Measurements from ENCODE around the gene NHS. TPM values are rescaled to one million over a fixed set of nuclear protein-coding genes. Genes with fewer than 3 reads are reported as not detected.

NHS gene
- total RNA-seq, 1 experiment from 2014 or later, result 5.7 TPM

- Histone ChIP-seq H3K9ac (ENCODE audit: low read length) (no peak overlapping the region), H2AFZ (ENCODE audit: low read depth, low read length, poor library complexity, severe bottlenecking) (no peak overlapping the region), H3K9me2 (ENCODE audit: insufficient read depth) (no peaks in the 10 kb centered on the region), H3K79me2 (ENCODE audit: insufficient read depth, low read length) (no peaks in the 10 kb centered on the region), H3K27me3 (ENCODE audit: insufficient read depth, low read length) (no peaks in the 10 kb centered on the region), H3K9me3 (ENCODE audit: control insufficient read depth in 1 of 2, insufficient read depth in 1 of 2, low read depth in 1 of 2, low read length in 2 of 2) (no peaks in the 10 kb centered on the region), H3K27ac (ENCODE audit: low read depth, low read length) (no peak overlapping the region), H3K4me2 (ENCODE audit: low read length) (no peak overlapping the region), H3K4me1 (ENCODE audit: control insufficient read depth in 1 of 2, insufficient read depth in 2 of 2, low read length in 2 of 2) (no peaks in the 10 kb centered on the region), H3K4me3 (replicated peaks in 1 of 2; ENCODE audit: low read depth in 1 of 2, low read length in 2 of 2) (no peak overlapping the region), H4K20me1 (ENCODE audit: insufficient read depth) (no peaks in the 10 kb centered on the region), H3K36me3 (ENCODE audit: control insufficient read depth in 1 of 2, insufficient read depth in 2 of 2, low read length in 2 of 2) (no peaks in the 10 kb centered on the region)
- intact Hi-C loops (cut with micrococcal nuclease), result no loop called here
- ATAC-seq (no peak), DNase-seq (ENCODE audit: low read depth, low spot score) (no peak)
- ChIA-PET POLR2A (no interaction called here), RAD21 (ENCODE audit: low non-redundant PET in 1 of 2, low total read pairs in 2 of 2, uncharacterized antibody in 2 of 2, unreplicated experiment in 2 of 2) (no interaction called here), CTCF (no interaction called here)
- BruUV-seq (replicated peaks), result no TSS peak
- TF ChIP-seq JUND (IDR thresholded peaks at IDR 0.05) (no peak), YY1 (IDR thresholded peaks at IDR 0.05; ENCODE audit: extremely low read depth, insufficient replicate concordance, low read depth, low read length) (no peak)
These were observed 7.0 kb upstream of the NHS start for GRCh38 chrX:17368002-17368401.

- Histone ChIP-seq H3K4me3 (replicated peaks in 1 of 2; ENCODE audit: low read depth in 1 of 2, low read length in 2 of 2) (no peak overlapping the region), H3K4me2 (ENCODE audit: low read length) (no peak overlapping the region), H2AFZ (ENCODE audit: low read depth, low read length, poor library complexity, severe bottlenecking) (no peak overlapping the region)
These were observed 5.7 kb upstream of the NHS start for GRCh38 chrX:17369309-17369708.

More at GRCh38 chrX:17369309-17369708, 5.7 kb upstream of the NHS start:
- Histone ChIP-seq H3K27me3 (ENCODE audit: insufficient read depth, low read length) (no peaks in the 10 kb centered on the region), H3K27ac (ENCODE audit: low read depth, low read length) (no peak overlapping the region), H3K9me3 (ENCODE audit: control insufficient read depth in 1 of 2, insufficient read depth in 1 of 2, low read depth in 1 of 2, low read length in 2 of 2) (no peaks in the 10 kb centered on the region), H3K9ac (ENCODE audit: low read length) (no peak overlapping the region), H4K20me1 (ENCODE audit: insufficient read depth) (no peaks in the 10 kb centered on the region), H3K36me3 (ENCODE audit: control insufficient read depth in 1 of 2, insufficient read depth in 2 of 2, low read length in 2 of 2) (no peaks in the 10 kb centered on the region), H3K4me1 (ENCODE audit: control insufficient read depth in 1 of 2, insufficient read depth in 2 of 2, low read length in 2 of 2) (peaks cover 0 to under 1% of the 10 kb centered on the region in 2 experiments; a peak in 2 of 4 replicates), H3K9me2 (ENCODE audit: insufficient read depth) (no peaks in the 10 kb centered on the region), H3K79me2 (ENCODE audit: insufficient read depth, low read length) (no peaks in the 10 kb centered on the region)
- ChIA-PET CTCF (interaction anchor here (0.9 kb wide), 1 partner anchor 162 kb away, joined by 3 read pairs; no protein-coding TSS in a partner anchor), RAD21 (ENCODE audit: low non-redundant PET in 1 of 2, low total read pairs in 2 of 2, uncharacterized antibody in 2 of 2, unreplicated experiment in 2 of 2) (no interaction called here), POLR2A (no interaction called here)
- no TSS peak for BruUV-seq (replicated peaks)
- intact Hi-C loops (cut with micrococcal nuclease), result no loop called here
- no peak for ATAC-seq
- DNase-seq (ENCODE audit: low read depth, low spot score), result no peak
- TF ChIP-seq JUND (IDR thresholded peaks at IDR 0.05) (no peak), CEBPB (IDR thresholded peaks at IDR 0.05; ENCODE audit: low read depth) (no peak), EZH2 (IDR thresholded peaks at IDR 0.05) (no peak), ZNF274 (IDR thresholded peaks at IDR 0.05; ENCODE audit: low read depth, low read length) (no peak), FOSL1 (IDR thresholded peaks at IDR 0.05; ENCODE audit: low read depth) (no peak), CTCF (IDR thresholded peaks at IDR 0.05 in 2 of 3, conservative IDR thresholded peaks at IDR 0.05 in 1 of 3; ENCODE audit: borderline replicate concordance in 1 of 3, insufficient read depth in 1 of 3, low read depth in 2 of 3, low read length in 2 of 3) (no peak), POLR2AphosphoS5 (IDR thresholded peaks at IDR 0.05; ENCODE audit: low read depth, low read length) (no peak), POLR2A (IDR thresholded peaks at IDR 0.05; ENCODE audit: borderline replicate concordance, extremely low read depth, insufficient read depth, insufficient read length) (no peak), ZFX (IDR thresholded peaks at IDR 0.05) (no peak), SRF (IDR thresholded peaks at IDR 0.05; ENCODE audit: low read depth) (no peak), ZBTB33 (IDR thresholded peaks at IDR 0.05; ENCODE audit: extremely low read depth, insufficient replicate concordance, low read length) (no peak), ATF3 (IDR thresholded peaks at IDR 0.05) (no peak)
